NCI-H1694 (cell line): Measurements from ENCODE around the gene ABCA2.

Experiments
- DNase-seq: peaks from one replicate; lab custom pipeline; 2025; lab: John Stamatoyannopoulos, UW

Gene ABCA2, protein sequence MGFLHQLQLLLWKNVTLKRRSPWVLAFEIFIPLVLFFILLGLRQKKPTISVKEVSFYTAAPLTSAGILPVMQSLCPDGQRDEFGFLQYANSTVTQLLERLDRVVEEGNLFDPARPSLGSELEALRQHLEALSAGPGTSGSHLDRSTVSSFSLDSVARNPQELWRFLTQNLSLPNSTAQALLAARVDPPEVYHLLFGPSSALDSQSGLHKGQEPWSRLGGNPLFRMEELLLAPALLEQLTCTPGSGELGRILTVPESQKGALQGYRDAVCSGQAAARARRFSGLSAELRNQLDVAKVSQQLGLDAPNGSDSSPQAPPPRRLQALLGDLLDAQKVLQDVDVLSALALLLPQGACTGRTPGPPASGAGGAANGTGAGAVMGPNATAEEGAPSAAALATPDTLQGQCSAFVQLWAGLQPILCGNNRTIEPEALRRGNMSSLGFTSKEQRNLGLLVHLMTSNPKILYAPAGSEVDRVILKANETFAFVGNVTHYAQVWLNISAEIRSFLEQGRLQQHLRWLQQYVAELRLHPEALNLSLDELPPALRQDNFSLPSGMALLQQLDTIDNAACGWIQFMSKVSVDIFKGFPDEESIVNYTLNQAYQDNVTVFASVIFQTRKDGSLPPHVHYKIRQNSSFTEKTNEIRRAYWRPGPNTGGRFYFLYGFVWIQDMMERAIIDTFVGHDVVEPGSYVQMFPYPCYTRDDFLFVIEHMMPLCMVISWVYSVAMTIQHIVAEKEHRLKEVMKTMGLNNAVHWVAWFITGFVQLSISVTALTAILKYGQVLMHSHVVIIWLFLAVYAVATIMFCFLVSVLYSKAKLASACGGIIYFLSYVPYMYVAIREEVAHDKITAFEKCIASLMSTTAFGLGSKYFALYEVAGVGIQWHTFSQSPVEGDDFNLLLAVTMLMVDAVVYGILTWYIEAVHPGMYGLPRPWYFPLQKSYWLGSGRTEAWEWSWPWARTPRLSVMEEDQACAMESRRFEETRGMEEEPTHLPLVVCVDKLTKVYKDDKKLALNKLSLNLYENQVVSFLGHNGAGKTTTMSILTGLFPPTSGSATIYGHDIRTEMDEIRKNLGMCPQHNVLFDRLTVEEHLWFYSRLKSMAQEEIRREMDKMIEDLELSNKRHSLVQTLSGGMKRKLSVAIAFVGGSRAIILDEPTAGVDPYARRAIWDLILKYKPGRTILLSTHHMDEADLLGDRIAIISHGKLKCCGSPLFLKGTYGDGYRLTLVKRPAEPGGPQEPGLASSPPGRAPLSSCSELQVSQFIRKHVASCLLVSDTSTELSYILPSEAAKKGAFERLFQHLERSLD (N-terminal part only)

GRCh38 chr9:137027369-137028262 is at the start of gene ABCA2:
Gene ABCA2, minus strand, starts transcription at chr9:137028237. Its CDS starts 97 bp downstream, at chr9:137028140.
- no peak for DNase-seq

GRCh38 chr9:137077010-137077747 is 49.1 kb upstream of the ABCA2 start, which contains the start of gene UAP1L1:
Gene UAP1L1, plus strand, starts transcription at chr9:137077517. Its CDS starts 16 bp downstream, at chr9:137077533.
- no peak for DNase-seq

GRCh38 chr9:137076636-137077009 is 48.6 kb upstream of the ABCA2 start:
- no peak for DNase-seq

DNA sequence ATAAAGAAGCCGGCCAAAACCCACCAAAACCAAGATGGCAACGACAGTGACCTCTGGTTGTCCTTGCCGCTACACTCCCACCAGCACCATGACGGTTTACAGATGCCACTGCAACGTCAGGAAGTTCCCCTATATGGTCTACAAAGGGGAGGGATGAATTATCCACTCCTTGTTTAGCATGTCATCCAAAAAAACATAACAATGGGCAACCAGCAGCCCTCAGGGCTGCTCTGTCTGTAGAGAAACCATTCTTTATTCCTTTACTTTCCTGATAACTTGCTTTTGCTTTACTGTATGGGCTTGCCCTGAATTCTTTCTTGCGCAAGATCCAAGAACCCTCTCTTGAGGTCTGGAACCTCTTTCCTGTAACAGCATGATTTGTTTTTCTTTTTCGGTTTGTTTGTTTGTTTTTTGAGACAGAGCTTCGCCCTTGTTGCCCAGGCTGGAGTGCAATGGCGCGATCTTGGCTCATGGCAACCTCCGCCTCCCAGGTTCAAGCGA is 47.3 kb upstream of the ABCA2 start:
- DNase-seq: no peak

GRCh38 chr9:137074657-137075274 is 46.7 kb upstream of the ABCA2 start:
- no peak for DNase-seq

GRCh38 chr9:137073992-137074399 is 46.0 kb upstream of the ABCA2 start:
- no peak for DNase-seq

GRCh38 chr9:137071282-137071681 is 43.2 kb upstream of the ABCA2 start:
- DNase-seq: no peak

GRCh38 chr9:137070906-137071275 is 42.9 kb upstream of the ABCA2 start:
- DNase-seq: no peak

DNA sequence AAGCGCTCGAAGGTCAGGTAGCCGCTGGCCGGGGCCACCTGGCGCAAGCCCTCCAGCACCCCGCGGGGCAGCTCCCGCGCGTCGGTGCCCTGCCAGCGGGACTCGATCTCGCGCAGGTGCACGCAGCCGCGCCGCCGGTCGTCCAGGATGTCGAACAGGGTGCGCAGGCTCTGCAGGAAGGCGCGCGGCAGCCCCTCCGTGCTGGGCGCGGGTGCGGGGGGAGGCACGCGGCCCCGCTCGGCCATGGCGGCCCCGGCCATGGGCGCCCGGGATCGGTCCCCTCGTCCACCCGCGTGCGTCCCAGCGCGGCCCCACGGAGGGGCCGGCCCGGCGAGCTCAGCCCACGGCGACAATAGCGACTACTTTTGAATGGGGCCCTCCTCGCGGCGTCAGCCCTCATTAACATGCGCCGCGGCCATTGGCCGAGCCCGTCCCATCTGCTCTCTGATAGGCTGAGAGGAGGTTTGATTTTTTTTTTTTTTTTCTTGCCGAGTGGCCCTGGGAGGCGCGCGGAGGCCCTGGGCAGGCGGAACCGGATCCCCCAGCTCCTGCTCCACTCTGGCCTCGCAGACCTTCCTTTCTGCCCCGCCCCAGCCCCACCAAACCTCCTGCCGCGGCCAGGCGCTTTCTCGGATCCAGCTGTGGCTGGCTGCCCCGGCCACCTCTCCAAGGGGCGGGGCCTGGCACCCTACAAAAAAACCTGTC is 42.3 kb upstream of the ABCA2 start, which contains the start of gene SAPCD2:
Gene SAPCD2 (minus strand): TSS at position 357 of the 705 bp plus-strand sequence. CDS start 97 bp downstream, at position 260.
- DNase-seq: peak; percentile 78

- DNase-seq: no peak
Observed at GRCh38 chr9:137069508-137070091, 41.6 kb upstream of the ABCA2 start.

- no peak for DNase-seq
Observed at GRCh38 chr9:137068539-137069507, 40.8 kb upstream of the ABCA2 start.

GRCh38 chr9:137067860-137068538 is 40.0 kb upstream of the ABCA2 start:
- DNase-seq: peak; percentile 55

DNA sequence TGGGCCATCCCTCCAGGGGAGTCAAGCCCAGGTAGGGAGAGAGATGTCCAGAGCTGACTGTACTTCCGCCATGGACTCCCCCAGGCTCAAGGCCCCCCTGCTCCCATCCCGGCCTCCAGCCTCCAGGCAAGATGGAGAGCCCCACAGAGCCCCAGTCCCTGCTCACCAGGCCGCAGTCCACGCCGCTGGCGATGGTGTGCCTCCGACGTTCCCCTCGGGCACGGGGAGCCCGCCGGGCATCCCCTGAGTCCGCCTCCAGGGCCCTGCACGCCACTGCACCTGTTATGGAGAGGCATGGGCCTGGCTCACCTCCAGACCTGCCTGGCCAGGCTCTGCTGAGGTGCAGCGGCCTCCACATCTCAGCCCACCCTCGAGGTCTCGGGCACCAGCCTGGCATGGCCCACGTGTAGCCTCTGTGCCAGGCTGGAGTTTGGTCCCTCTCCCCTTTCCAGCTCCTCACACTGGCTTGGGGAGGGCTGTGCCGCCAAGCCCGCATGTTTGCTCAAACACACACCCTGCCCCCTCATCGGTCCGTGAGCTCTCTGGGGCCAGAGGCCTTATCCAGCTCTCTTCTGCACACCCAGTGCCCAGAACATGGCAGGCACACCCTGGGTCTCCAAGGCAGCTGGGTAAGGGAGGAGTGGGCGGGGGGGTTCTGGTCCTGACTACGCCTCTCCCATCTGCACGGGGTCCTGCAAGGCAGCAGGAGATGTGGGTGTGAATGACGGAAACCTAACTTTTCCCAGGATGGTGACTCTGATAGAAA is 38.2 kb upstream of the ABCA2 start:
- no peak for DNase-seq

- DNase-seq: no peak
Observed at GRCh38 chr9:137065336-137065967, 37.4 kb upstream of the ABCA2 start.

DNA sequence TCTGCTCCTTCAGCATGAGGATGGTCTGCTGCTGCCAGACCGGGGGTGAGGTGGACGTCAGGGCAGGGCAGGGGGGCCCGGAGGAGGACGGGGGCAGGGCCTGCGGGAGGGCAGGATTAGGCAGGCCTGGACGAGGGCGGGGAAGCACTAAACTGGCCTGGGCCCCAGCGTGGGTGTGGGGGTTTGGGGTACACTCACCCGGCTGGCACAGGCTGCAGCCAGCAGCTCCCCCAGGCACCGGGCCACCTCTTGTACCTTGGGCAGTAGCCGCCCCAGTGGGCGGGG is 36.8 kb upstream of the ABCA2 start:
- DNase-seq: no peak
